ENCODE results near the gene GABPB2. TPM values are rescaled to one million over a fixed set of nuclear protein-coding genes. Genes with fewer than 3 reads are reported as not detected.

The GABPB2 gene
- total RNA-seq, 1 experiment from 2014 or later: 12.5 TPM

DNA sequence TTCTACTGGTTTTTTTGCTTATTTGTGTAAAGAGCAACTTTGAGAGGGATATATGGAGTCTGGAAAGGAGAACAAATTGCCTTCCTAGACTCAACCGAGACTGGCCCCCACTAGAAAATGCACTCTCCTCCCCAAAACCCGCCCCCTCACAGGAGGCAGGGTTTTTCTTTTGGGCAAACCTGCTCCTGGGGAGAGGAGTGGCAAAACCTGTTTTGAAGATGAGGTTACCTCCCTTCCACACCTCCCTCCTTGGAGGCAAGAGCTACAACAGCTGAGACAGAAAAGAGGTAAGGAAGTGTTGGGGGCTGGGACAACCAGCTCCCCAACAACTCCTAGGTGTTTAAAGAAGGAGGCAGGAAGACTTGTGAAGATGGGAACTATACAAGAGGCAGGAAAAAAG lies 34.2 kb upstream of the GABPB2 start, which contains the start of gene BNIPL:
Gene BNIPL, plus strand, starts transcription at position 231 of the 400 bp plus-strand sequence. Its CDS starts 140 bp downstream, at position 371.
- TF ChIP-seq, protein P1, sequence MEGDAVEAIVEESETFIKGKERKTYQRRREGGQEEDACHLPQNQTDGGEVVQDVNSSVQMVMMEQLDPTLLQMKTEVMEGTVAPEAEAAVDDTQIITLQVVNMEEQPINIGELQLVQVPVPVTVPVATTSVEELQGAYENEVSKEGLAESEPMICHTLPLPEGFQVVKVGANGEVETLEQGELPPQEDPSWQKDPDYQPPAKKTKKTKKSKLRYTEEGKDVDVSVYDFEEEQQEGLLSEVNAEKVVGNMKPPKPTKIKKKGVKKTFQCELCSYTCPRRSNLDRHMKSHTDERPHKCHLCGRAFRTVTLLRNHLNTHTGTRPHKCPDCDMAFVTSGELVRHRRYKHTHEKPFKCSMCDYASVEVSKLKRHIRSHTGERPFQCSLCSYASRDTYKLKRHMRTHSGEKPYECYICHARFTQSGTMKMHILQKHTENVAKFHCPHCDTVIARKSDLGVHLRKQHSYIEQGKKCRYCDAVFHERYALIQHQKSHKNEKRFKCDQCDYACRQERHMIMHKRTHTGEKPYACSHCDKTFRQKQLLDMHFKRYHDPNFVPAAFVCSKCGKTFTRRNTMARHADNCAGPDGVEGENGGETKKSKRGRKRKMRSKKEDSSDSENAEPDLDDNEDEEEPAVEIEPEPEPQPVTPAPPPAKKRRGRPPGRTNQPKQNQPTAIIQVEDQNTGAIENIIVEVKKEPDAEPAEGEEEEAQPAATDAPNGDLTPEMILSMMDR (conservative IDR thresholded peaks at IDR 0.05; ENCODE audit: low read depth, low read length): no peak
- TF ChIP-seq EZH2 (IDR thresholded peaks at IDR 0.05; ENCODE audit: borderline replicate concordance, low read depth, low read length, poor library complexity, severe bottlenecking): no peak
- H3K4me3 ChIP-seq (ENCODE audit: low read depth, low read length, poor library complexity, severe bottlenecking): no peak within 1 kb of the TSS
- no peak within 1 kb of the TSS for H3K27ac ChIP-seq (ENCODE audit: low read depth, low read length, poor library complexity, severe bottlenecking)
- ChIA-PET CTCF (no interaction called here), POLR2A (ENCODE audit: low non-redundant PET) (no interaction called here)
- no peaks in the 10 kb centered on the region for H3K27me3 ChIP-seq (replicated peaks; ENCODE audit: insufficient read depth, low read depth, low read length, poor library complexity)
- peaks cover 11% of the 10 kb centered on the region for H3K36me3 ChIP-seq (ENCODE audit: insufficient read depth, low read length, poor library complexity, severe bottlenecking)
- H3K9me3 ChIP-seq (ENCODE audit: low read depth, low read length, poor library complexity, severe bottlenecking): no peaks in the 10 kb centered on the region
- no peaks in the 10 kb centered on the region for H3K4me1 ChIP-seq (ENCODE audit: insufficient read depth, low read length, poor library complexity, severe bottlenecking)
- BruUV-seq (replicated peaks): no TSS peak
- DNase-seq (ENCODE audit: low spot score): no peak
- intact Hi-C loops (cut with micrococcal nuclease; ENCODE audit: unreplicated experiment): no loop called here

DNA sequence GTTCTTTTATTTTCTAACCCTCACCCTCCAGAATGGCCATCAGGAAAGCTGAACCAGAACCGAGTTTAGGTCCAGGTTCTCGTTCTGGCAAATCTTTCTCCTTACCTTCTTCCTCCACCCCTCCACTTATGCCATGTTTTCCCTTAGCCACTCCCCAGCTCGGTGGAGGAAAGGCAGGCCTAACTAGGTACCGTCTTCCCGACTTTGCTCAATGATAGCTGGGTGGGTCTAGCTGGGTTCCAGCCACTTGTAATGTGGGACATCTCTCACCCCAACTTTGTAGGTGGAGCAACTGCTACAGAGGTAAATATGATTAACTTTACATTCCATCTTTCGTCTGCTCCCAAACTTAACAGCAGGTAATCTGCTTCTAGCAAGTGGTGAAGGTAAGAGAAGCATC lies 33.5 kb upstream of the GABPB2 start:
- Histone ChIP-seq H3K4me1 (ENCODE audit: insufficient read depth, low read length, poor library complexity, severe bottlenecking) (no peaks in the 10 kb centered on the region), H3K4me3 (ENCODE audit: low read depth, low read length, poor library complexity, severe bottlenecking) (no peak overlapping the region), H3K36me3 (ENCODE audit: insufficient read depth, low read length, poor library complexity, severe bottlenecking) (peaks cover 11% of the 10 kb centered on the region), H3K9me3 (ENCODE audit: low read depth, low read length, poor library complexity, severe bottlenecking) (no peaks in the 10 kb centered on the region), H3K27me3 (replicated peaks; ENCODE audit: insufficient read depth, low read depth, low read length, poor library complexity) (no peaks in the 10 kb centered on the region), H3K27ac (ENCODE audit: low read depth, low read length, poor library complexity, severe bottlenecking) (no peak overlapping the region)
- POLR2A ChIA-PET (ENCODE audit: low non-redundant PET): no interaction called here
- BruUV-seq (replicated peaks): no TSS peak
- no peak for DNase-seq (ENCODE audit: low spot score)
- CTCF ChIA-PET: no interaction called here
- TF ChIP-seq EZH2 (IDR thresholded peaks at IDR 0.05; ENCODE audit: borderline replicate concordance, low read depth, low read length, poor library complexity, severe bottlenecking): no peak
- TF ChIP-seq, protein P1 (conservative IDR thresholded peaks at IDR 0.05; ENCODE audit: low read depth, low read length): no peak
- intact Hi-C loops (cut with micrococcal nuclease; ENCODE audit: unreplicated experiment): no loop called here

DNA sequence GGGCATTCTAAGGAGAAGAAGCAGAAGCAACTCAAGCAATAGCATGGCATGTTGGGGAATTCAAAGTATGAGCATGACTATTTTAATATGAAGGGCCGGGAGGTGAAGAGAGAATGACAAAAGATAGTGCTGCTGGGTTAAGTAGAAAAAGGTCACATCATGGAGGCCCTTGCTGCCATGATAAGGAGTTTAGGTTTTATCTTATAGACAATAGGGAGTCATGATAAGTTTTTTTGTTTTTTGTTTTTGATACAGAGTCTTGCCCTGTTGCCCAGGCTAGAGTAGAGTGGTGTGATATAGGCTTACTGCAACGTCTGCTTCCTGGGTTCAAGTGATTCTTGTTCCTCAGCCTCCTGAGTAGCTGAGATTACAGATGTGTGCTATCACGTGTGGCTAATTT lies 31.0 kb upstream of the GABPB2 start:
- Histone ChIP-seq H3K27ac (ENCODE audit: low read depth, low read length, poor library complexity, severe bottlenecking) (no peak overlapping the region), H3K4me1 (ENCODE audit: insufficient read depth, low read length, poor library complexity, severe bottlenecking) (no peaks in the 10 kb centered on the region), H3K4me3 (ENCODE audit: low read depth, low read length, poor library complexity, severe bottlenecking) (no peak overlapping the region), H3K9me3 (ENCODE audit: low read depth, low read length, poor library complexity, severe bottlenecking) (no peaks in the 10 kb centered on the region), H3K36me3 (ENCODE audit: insufficient read depth, low read length, poor library complexity, severe bottlenecking) (peaks cover 2% of the 10 kb centered on the region), H3K27me3 (replicated peaks; ENCODE audit: insufficient read depth, low read depth, low read length, poor library complexity) (no peaks in the 10 kb centered on the region)
- POLR2A ChIA-PET (ENCODE audit: low non-redundant PET): no interaction called here
- TF ChIP-seq EZH2 (IDR thresholded peaks at IDR 0.05; ENCODE audit: borderline replicate concordance, low read depth, low read length, poor library complexity, severe bottlenecking): no peak
- TF ChIP-seq, protein P1 (conservative IDR thresholded peaks at IDR 0.05; ENCODE audit: low read depth, low read length): no peak
- no TSS peak for BruUV-seq (replicated peaks)
- intact Hi-C loops (cut with micrococcal nuclease; ENCODE audit: unreplicated experiment): no loop called here
- CTCF ChIA-PET: no interaction called here
- no peak for DNase-seq (ENCODE audit: low spot score)
